Ramos (cell line): Measurements from ENCODE around the gene OSBPL2.

Source experiments
- in situ Hi-C: fragments of 300-500 bp; cut with MboI; formaldehyde crosslinking; loops from one replicate; pipeline ENCODE4 v1.14.3; 2022; ENCODE audit warnings: low sequenced_read_pairs; ENCODE audit not compliant: unreplicated experiment

The OSBPL2 gene

DNA sequence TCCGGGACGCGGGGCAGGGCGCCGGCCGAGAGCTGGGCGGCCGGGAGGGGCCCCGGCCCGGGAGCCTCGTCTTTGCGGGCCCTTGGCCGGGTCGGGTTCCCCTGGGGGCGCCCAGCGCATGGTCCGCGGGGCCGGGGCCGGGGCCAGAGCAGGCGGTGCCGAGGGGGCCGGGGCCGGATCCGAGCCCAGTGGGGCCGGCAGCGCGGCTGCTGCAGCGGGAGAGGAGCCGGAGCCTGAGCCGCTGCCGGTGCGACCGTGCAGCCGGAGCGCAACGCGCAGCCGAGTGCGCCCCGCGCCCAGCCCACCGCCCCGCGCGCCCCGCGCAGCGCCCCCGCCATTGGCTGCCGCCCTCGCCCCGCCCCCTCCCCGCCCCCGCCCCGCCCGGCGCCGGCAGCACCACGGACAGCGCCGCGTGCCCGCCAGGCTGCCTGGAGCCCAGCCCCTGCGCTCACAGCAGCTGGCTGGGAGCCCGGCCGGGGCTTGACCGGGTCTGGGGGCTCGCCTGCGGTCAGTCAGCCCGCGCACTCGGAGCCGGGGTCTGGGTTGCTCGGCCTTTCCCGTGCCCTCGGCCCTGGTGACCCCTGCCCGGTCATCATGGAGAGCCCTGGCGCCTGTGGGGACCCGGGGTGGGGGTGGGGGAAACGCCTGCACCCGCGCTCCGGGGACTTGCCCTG is 18.2 kb upstream of the OSBPL2 start, which contains the start of gene HRH3:
TSS of gene HRH3 (minus strand) at position 287 of the 674 bp plus-strand sequence. CDS start 308 bp downstream, outside the sequence.
- in situ Hi-C loops: no loop called here

GRCh38 chr20:62220666-62221568 is 17.4 kb upstream of the OSBPL2 start:
- in situ Hi-C loops: no loop called here

DNA sequence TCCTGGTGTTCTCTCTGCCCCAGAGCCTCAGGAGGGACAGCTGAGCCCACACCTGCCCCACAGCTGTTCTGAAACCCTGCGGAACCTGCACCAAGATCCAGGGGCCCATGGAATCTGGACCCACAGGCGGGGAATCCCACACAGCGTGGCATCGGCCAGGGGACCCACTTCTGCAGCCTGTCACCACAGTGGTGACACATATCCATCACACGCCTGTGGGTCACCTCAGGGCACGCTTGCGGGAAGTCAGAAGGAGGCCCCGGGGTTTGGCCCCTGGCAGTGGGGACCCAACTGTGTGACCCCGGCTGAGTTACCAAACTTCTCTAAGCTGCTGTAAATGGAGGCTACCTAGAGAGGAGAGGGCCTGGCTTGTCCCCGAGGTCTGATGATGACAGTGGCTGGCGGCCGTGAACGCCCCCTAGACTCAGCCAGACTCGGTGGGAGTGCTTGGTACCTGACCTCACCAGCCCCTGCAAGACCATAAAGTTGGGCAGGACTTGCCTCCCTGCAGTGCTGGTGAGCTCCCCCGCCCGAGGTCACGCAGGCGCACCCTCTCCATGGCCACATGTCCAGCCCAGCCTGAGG is 16.0 kb upstream of the OSBPL2 start:
- in situ Hi-C loops: no loop called here

DNA sequence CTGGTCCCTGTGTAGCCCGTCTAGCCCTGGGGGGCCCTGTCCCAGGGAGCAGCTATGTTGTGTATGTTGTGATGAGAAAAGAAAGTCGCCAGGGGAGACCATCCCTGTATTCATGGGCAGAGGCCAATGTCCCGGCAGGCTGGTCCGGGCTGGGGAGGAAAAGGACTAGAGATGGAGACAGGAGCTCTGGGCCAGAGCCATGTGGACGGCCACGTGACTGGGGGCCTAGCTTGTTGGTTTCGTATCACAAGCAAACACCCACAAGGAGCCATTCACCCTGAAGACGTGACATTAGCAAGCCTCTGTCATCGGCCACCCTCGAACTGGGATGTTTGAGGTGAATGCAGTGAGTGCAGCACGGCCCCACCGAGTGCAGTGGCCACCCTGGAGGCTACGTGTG is 15.3 kb upstream of the OSBPL2 start:
- in situ Hi-C loops: no loop called here

DNA sequence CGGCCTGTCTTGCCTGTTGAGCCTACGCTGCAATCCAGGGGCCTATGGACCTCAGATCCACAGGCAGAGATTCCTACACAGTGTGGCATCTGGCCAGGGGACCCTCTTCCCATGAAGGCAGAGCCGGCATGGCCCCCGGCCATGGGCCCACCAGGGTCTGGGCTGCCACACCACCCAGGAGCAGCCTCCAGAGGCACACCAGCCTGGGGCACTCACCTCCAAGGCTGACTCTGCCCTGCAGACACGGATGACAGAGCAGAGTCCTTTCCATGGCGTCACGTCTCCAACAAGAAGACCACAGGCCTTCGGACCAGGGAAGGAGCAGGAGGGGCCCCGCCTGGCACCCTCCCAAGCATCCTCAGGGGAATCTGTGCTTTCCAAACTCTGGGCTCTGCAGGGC is 14.8 kb upstream of the OSBPL2 start:
- in situ Hi-C loops: no loop called here

GRCh38 chr20:62224113-62224855 is 14.0 kb upstream of the OSBPL2 start:
- in situ Hi-C loops: no loop called here

DNA sequence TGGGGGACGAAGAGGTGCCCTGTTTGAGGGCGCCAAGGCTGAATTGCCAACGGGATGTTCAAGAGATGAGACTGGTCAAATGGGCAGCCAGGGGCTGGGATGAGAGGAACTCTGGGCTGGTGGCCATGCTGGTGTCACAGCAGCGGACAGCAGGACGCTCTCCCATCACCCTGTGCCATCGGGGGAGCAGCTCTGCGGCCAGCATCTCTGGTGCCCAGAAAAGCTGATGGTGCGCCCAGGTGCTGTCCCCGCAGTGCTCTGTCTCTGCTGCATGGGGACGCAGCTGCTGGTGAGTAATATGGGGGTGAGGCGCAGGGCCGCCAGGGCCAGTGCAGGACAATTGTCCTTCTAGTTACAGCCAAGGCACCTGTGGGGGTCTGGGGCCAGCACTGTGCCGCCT is 13.3 kb upstream of the OSBPL2 start:
- in situ Hi-C loops: no loop called here

GRCh38 chr20:62225820-62226635 is 12.3 kb upstream of the OSBPL2 start:
- in situ Hi-C loops: no loop called here

DNA sequence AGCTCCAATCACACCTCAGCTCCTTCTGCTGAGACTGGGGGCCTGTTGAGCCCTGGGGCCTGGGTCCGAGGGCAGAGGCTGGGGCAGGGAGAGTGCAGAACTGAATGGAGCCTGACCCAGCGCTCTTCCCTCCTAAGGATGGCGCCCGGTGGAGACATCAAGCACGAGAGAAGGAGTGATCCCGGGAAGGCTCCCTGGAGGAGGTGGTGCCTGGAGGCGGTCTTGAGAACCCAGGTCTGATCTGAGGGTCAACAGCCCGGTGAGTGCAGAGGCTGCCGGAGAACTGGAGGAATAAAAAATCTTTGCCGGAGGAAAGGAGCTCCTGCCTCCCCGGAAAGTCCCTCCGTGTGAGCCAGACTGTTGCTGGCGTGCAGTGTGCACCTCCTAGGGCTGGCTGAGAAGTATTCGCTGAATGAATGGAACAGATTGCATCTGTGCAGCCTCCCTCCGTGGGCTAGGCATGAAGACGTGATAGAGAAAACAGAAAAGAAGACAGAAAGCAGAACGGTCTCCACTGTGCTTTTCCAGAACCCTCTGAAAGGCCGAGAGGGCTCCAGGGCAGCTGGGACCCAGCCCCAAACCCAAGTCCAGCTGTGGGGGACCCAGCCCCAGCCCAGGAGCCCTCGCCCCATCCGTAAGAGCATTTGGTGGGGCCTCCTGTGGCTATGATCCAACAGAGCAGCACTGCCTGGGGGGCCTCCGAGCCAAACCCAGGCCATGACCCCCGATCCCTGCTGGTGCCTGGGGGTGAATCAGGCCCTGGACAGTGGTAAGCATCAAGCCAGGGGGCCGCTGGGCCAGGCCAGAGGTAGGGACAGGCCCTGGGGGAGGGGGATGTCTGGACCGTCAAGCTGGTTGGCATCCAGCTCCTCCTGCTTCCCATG is 11.4 kb upstream of the OSBPL2 start:
- in situ Hi-C loops: no loop called here

DNA sequence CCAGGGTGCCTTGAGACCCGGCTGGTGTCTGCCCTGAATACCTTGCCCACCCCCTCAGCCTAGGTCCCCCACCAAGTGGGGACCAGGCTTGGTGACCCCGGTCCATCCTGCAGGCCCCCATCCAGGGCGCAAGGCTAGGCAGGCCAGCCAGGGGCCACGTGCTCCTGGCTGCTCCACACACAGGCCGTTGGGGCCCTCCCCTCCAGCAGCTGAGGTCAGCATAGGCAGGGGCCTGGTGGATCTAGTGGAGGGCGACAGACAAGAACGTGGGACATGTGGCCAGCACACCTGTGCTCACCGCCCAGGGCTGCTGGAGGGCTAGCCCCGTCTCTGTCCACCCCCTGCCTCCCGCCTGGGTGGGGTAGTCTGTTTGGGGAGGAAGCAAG is 10.7 kb upstream of the OSBPL2 start:
- in situ Hi-C loops: no loop called here

DNA sequence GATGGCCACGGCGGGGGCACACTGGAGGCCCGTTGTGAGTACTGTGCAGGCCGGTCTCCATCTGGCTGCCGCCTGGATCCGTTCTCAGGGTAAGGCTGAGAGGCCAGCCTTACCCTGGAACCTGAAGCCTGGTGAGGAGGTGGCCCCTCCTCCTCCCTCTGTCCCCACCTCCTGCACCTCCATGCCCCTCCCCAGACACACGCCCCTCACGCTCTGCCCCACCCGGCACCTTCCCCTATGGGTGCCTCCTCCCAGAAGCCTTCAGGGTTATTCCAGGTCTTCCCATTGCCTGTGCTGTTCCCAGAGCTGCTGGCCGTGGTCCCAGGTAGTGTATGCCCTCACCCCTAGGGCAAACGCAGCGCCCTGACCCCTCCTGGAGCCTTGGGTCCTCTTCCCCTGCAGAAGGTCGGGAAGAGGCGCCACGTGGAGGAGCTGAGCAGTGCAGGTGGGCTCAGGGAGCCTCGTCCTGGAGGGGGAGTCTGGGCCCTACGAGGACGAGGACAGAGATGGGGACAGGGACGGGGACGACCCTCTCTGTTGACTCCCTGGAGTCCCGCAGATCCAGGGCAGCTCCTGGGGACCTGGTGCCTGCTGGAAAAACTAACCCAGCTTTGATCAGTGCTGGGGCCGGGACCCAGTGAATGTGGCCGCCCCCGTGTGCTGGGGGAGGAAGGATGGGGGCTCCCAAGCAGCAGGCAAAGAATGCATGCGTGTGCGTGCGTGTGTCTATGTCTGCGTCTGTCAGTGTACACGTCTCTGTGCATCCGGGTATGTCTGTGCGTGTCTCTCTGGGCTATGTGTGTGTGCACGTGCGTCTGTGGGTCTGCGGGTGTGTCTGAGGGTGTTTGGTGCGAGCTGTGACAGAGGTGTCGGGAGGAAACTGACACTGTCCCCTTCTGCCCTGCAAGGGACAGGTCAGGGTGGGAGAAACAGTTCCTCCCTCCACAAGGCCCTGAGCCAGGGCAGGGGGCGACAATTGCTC is 10.1 kb upstream of the OSBPL2 start:
- in situ Hi-C loops: no loop called here

DNA sequence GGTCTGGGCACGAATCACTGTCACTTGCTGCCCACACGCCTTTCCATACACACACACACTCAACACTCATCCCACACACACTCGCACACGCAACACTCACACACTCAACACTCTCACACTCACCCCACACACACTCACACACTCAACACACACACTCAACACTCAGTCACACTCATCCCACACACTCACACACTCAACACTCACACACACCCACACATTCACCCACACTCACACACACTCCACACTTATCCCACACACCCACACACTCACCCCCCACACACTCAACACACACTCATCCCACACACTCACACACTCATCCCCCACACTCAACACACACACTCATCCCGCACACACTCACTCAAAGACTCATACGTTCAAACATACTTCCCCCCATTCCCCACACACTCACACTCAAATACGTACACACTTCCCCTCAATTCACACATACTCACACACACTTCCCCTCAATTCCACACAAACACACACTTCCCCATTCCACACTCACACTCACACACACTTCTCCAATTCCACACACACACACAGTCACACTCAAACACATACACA is 9.3 kb upstream of the OSBPL2 start:
- in situ Hi-C loops: no loop called here

DNA sequence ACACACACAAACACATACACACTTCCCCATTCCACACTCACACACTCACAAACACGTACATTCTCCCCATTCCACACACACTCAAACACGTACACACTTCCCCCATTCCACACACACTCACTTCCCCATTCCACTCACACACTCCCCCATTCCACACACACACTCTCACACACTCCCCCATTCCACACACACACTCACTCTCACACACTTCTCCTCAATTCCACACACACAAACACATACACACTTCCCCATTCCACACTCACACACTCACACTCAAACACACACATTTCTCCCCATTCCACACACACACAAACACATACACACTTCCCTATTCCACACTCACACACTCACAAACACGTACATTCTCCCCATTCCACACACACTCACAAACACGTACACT is 8.7 kb upstream of the OSBPL2 start:
- in situ Hi-C loops: no loop called here

GRCh38 chr20:62230276-62230675 is 8.0 kb upstream of the OSBPL2 start:
- in situ Hi-C loops: no loop called here

DNA sequence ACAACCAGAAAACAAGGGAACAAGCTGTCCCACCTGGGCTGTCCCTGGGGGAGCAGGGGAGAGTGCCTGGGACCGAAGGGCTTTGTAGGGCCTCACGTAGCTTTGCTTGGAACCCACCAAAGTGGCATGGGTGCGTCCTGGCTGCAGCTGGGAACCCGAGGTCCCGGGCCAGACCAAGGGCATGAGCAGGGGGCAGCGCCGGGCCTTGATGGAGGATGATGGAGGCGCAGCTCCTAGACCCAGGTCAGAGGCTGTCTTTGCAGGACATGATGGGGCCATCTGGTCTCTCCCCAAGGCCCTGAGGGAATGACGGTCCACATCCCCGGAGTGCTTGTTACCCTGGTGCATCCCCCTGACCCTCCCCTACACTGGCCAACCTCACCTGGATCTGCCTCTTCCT is 7.6 kb upstream of the OSBPL2 start:
- in situ Hi-C loops: no loop called here

- in situ Hi-C loops: no loop called here
Observed at GRCh38 chr20:62231292-62231691, 7.0 kb upstream of the OSBPL2 start.

GRCh38 chr20:62232194-62232593 is 6.1 kb upstream of the OSBPL2 start:
- in situ Hi-C loops: no loop called here
